K562 (cell line): ENCODE results near the gene CALR3. TPM values are rescaled to one million over a fixed set of nuclear protein-coding genes. Genes with fewer than 3 reads are reported as not detected.

Experiments
- ATF7 ChIP-seq: fragments of 450-650 bp; IDR thresholded peaks from 2 replicates; pipeline ENCODE4 v1.7.1; 2014; ENCODE audit warnings: mild to moderate bottlenecking, moderate library complexity
- BACH1 ChIP-seq: fragments of 200-800 bp; sonication (Bioruptor generic); IDR thresholded peaks from 2 replicates; pipeline ENCODE4 v1.6.1; 2016; ENCODE audit warnings: missing genetic modification characterization, missing compliant biosample characterization
- CBFB ChIP-seq: sonication (generic); formaldehyde crosslinking; IDR thresholded peaks from 2 replicates; pipeline ENCODE4 v1.4.0; 2020; ENCODE audit warnings: mild to moderate bottlenecking, missing genetic modification reagents
- E2F8 ChIP-seq: fragments of 450-650 bp; IDR thresholded peaks from 2 replicates; pipeline ENCODE4 v1.7.1; 2018; ENCODE audit warnings: mild to moderate bottlenecking, low read depth; ENCODE audit not compliant: partially characterized antibody
- FOXA3 ChIP-seq, 2 experiments: fragments of 450-650 bp in 1 of 2; sonication (generic) in 1 of 2; formaldehyde crosslinking; IDR thresholded peaks in 1 of 2; conservative IDR thresholded peaks in 1 of 2; 2 replicates each; pipeline versions ENCODE4 v1.4.0 to v1.8.0; 2020 to 2022; ENCODE audit warnings: mild to moderate bottlenecking in 2 of 2, missing genetic modification reagents in 1 of 2
- GABPA ChIP-seq: fragments of 200-800 bp; sonication (Bioruptor generic); conservative IDR thresholded peaks from 2 replicates; pipeline ENCODE4 v1.6.1; 2016; ENCODE audit warnings: low read depth, missing genetic modification characterization, missing compliant biosample characterization
- KAT2B ChIP-seq: IDR thresholded peaks from one replicate; pipeline ENCODE4 v1.6.1; 2012; ENCODE audit warnings: low read depth, mild to moderate bottlenecking, control low read depth, inconsistent platforms, low read length, moderate library complexity
- KLF1 ChIP-seq: fragments of 450-650 bp; IDR thresholded peaks from 2 replicates; pipeline ENCODE4 v1.6.1; 2016; ENCODE audit warnings: missing genetic modification characterization, missing compliant biosample characterization
- KLF6 ChIP-seq: fragments of 250-450 bp; sonication (Bioruptor Pico); IDR thresholded peaks from 2 replicates; pipeline ENCODE4 v1.4.0; 2020; ENCODE audit warnings: mild to moderate bottlenecking, moderate library complexity, borderline replicate concordance
- PML ChIP-seq: IDR thresholded peaks from 2 replicates; pipeline ENCODE4 v1.6.1; 2012; ENCODE audit warnings: low read length, inconsistent platforms
- POLR2AphosphoS5 ChIP-seq: IDR thresholded peaks from 2 replicates; pipeline ENCODE4 v1.6.1; 2011; ENCODE audit warnings: mild to moderate bottlenecking, low read depth, low read length, moderate library complexity; ENCODE audit not compliant: control insufficient read depth, insufficient read depth
- PRPF4 ChIP-seq: fragments of 200-400 bp; formaldehyde crosslinking; IDR thresholded peaks from one replicate; pipeline ENCODE4 v1.6.1; 2017; ENCODE audit warnings: low read length, low read depth, mild to moderate bottlenecking; ENCODE audit not compliant: insufficient read depth, poor library complexity, severe bottlenecking
- RB1 ChIP-seq: fragments of 450-650 bp; IDR thresholded peaks from 2 replicates; pipeline ENCODE4 v1.6.1; 2017; ENCODE audit warnings: low read depth, mild to moderate bottlenecking
- RBFOX2 ChIP-seq: fragments of 200-400 bp; formaldehyde crosslinking; IDR thresholded peaks from 2 replicates; pipeline ENCODE4 v1.6.1; 2017; ENCODE audit warnings: low read depth, mild to moderate bottlenecking, low read length, moderate library complexity
- RFX1 ChIP-seq: fragments of 450-650 bp; IDR thresholded peaks from 2 replicates; pipeline ENCODE4 v1.6.1; 2016; ENCODE audit warnings: mild to moderate bottlenecking, moderate library complexity
- RHOXF2B ChIP-seq: fragments of 250-450 bp; sonication (Bioruptor Pico); conservative IDR thresholded peaks from 2 replicates; pipeline ENCODE4 v1.5.1; 2021
- SAFB ChIP-seq: fragments of 200-400 bp; formaldehyde crosslinking; IDR thresholded peaks from 2 replicates; pipeline ENCODE4 v1.6.1; 2017; ENCODE audit warnings: low read depth, low read length, borderline replicate concordance
- SIX5 ChIP-seq, 2 experiments: IDR thresholded peaks; 2 replicates each; pipeline ENCODE4 v1.6.1; 2011; ENCODE audit warnings: low read length in 2 of 2, borderline replicate concordance in 1 of 2, low read depth in 1 of 2, mild to moderate bottlenecking in 1 of 2, moderate library complexity in 1 of 2; ENCODE audit not compliant: insufficient read depth in 1 of 2
- SRSF7 ChIP-seq: fragments of 200-400 bp; formaldehyde crosslinking; optimal IDR thresholded peaks from 2 replicates; pipeline ENCODE3; 2017; ENCODE audit warnings: mild to moderate bottlenecking, low read depth, low read length
- TFAP4 ChIP-seq: sonication (generic); formaldehyde crosslinking; IDR thresholded peaks from 2 replicates; pipeline ENCODE4 v1.8.0; 2022; ENCODE audit warnings: missing genetic modification reagents, mild to moderate bottlenecking, moderate library complexity, borderline replicate concordance
- ZNF134 ChIP-seq: fragments of 250-450 bp; sonication (Bioruptor Pico); conservative IDR thresholded peaks from 2 replicates; pipeline ENCODE4 v1.4.0; 2020
- ZNF395 ChIP-seq: fragments of 200-800 bp; sonication (Bioruptor generic); IDR thresholded peaks from 2 replicates; pipeline ENCODE4 v1.6.1; 2017; ENCODE audit warnings: missing genetic modification characterization, missing compliant biosample characterization
- ZNF589 ChIP-seq: fragments of 200-800 bp; sonication (Bioruptor generic); IDR thresholded peaks from 2 replicates; pipeline ENCODE4 v1.6.1; 2016; ENCODE audit warnings: low read depth, missing genetic modification characterization, missing compliant biosample characterization
- ZNF766 ChIP-seq: fragments of 200-800 bp; sonication (Bioruptor generic); conservative IDR thresholded peaks from 2 replicates; pipeline ENCODE4 v1.6.1; 2016; ENCODE audit warnings: missing genetic modification characterization, missing compliant biosample characterization
- polyA plus RNA-seq, 8 experiments: library from polyadenylated mRNA; depleted of rRNA in 4 of 8; stranded (reverse) in 5 of 8; unstranded in 3 of 8; fragments of >200 nt; fragmentation: Nextera tagmentation in 2 of 8; fragmentation: Illumina TruSeq in 1 of 8; extraction: Ambion mirVana in 2 of 8; extraction: Trizol in 1 of 8; gene quantifications; 2 replicates each; pipeline versions ENCODE4 v1.2.1 to v1.2.3, GENCODE V29; 2011 to 2014; ENCODE audit warnings: inconsistent platforms in 1 of 8, missing spikeins in 1 of 8
- total RNA-seq, 7 experiments: library from RNA; depleted of rRNA in 6 of 7; stranded (reverse); fragments of >200 nt in 6 of 7; fragmentation: Illumina TruSeq in 2 of 7; extraction: Trizol in 2 of 7; gene quantifications; 2 replicates each; pipeline versions ENCODE4 v1.2.1 to v1.2.3, GENCODE V29; 2011 to 2021; ENCODE audit warnings: low replicate concordance in 1 of 7

CALR3 gene
- total and polyA plus RNA-seq, 9 of the 15 experiments (the other 6 are each of a cell fraction or from before 2014, with no cell fraction given) = 0.15 to 0.41 (median 0.22) TPM; not detected in 4

- peak; percentile 17; the same call in 1 of the 2 replicates for TF ChIP-seq CBFB (CRISPR knock-in tag)
- peak; percentile 89 for TF ChIP-seq ATF7
- TF ChIP-seq SAFB = no peak
- TF ChIP-seq KLF1 (tag) = peak; percentile 89
- TF ChIP-seq RB1 = peak; percentile 55
- TF ChIP-seq ZNF395 = peak; percentile 94
- TF ChIP-seq KAT2B = no peak
- peak; percentile 54; the same call in 1 of the 2 replicates for TF ChIP-seq KLF6 (CRISPR knock-in tag)
- TF ChIP-seq TFAP4 = peak; percentile 74; the same call in 1 of the 2 replicates
- no peak; the same call in 1 of the 2 replicates for TF ChIP-seq ZNF134
- TF ChIP-seq POLR2AphosphoS5 = peak; percentile 67; the same call in 1 of the 2 replicates
- TF ChIP-seq ZNF589 (CRISPR knock-in tag) = peak; percentile 64; the same call in 1 of the 2 replicates
- no peak for TF ChIP-seq SRSF7
- peak; percentile 45; the same call in 1 of the 2 replicates for TF ChIP-seq PML
- peak; percentile 97 for TF ChIP-seq ZNF766
- TF ChIP-seq FOXA3 (CRISPR knock-in tag; conservative IDR thresholded peaks at IDR 0.05 in 1 of 2, IDR thresholded peaks at IDR 0.05 in 1 of 2) = no peak
- TF ChIP-seq GABPA (tag) = peak; percentile 95
- TF ChIP-seq RHOXF2B (CRISPR knock-in tag) = no peak
- peak; percentile 86; the same call in 1 of the 2 replicates for TF ChIP-seq BACH1
- TF ChIP-seq SIX5 (IDR thresholded peaks at IDR 0.05; ENCODE audit: borderline replicate concordance in 1 of 2, insufficient read depth in 1 of 2, low read depth in 1 of 2, low read length in 2 of 2) = peak; percentile 96 to 97
- TF ChIP-seq PRPF4 = no peak
- peak; percentile 91 for TF ChIP-seq RBFOX2
- TF ChIP-seq RFX1 = peak; percentile 99
- no peak for TF ChIP-seq E2F8
Observed at GRCh38 chr19:16495982-16496612, at the start of gene CALR3, which contains the start of gene C19orf44 (continued).
